ENCODE results near the gene RPN1. TPM values are rescaled to one million over a fixed set of nuclear protein-coding genes. Genes with fewer than 3 reads are reported as not detected.

Gene RPN1
- total RNA-seq, 1 donor from 2014 or later = 500 TPM

GRCh38 chr3:128653383-128653992 lies 2.9 kb upstream of the RPN1 start:
- peak in 1 of 2 donors; percentile 75 for DNase-seq (ENCODE audit: low read depth in 2 of 2)

- DNase-seq (ENCODE audit: low read depth in 2 of 2) = peak in 1 of 2 donors; percentile 17
Observed at GRCh38 chr3:128648940-128649663, 1.5 kb downstream of the RPN1 start.

DNA sequence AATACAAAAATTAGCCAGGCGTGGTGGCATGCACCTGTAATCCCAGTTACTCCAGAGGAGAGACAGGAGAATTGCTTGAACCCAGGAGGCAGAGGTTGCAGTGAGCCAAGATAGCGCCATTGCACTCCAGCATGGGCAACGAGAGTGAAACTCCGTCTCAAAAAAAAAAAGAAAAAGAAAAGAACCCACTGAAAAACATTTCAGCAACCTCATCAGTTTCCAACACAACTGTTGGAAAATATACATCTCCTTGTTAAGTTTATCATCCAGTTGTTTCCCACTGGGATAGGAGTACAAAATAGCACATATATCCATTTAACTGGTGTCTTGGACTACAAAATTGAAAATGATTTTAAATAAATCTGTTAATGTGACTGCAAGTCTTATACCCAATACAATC lies 2.2 kb downstream of the RPN1 start:
- no peak for DNase-seq (ENCODE audit: low read depth in 2 of 2)

- DNase-seq (ENCODE audit: low read depth in 2 of 2) = no peak
Observed at GRCh38 chr3:128647307-128647706, 3.3 kb downstream of the RPN1 start.

GRCh38 chr3:128634075-128634611 lies 16.5 kb downstream of the RPN1 start:
- no peak for DNase-seq (ENCODE audit: low read depth in 2 of 2)

DNA sequence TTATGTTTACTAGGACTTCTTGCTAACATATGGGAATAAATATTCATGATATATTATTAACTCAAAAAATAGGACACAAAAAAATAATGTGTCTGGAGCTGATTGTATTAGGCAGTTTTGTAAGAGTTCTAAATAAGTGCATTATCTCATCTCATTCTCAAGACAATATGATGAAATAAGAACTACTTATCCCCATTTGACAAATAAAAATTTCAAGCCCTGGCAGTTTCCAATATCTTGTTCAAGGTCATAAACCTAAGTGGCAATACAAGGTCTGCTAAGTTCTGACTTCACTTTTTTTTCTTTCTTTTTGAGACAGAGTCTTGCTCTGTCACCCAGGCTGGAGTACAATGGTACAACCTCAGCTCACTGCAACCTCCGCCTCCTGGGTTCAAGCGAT lies 18.3 kb downstream of the RPN1 start:
- no peak for DNase-seq (ENCODE audit: low read depth in 2 of 2)

GRCh38 chr3:128629936-128630335 lies 20.7 kb downstream of the RPN1 start:
- DNase-seq (ENCODE audit: low read depth in 2 of 2) = peak in 1 of 2 donors; percentile 55

GRCh38 chr3:128625409-128625945 lies 25.1 kb downstream of the RPN1 start:
- no peak for DNase-seq (ENCODE audit: low read depth in 2 of 2)

GRCh38 chr3:128624526-128625138 lies 26.0 kb downstream of the RPN1 start:
- peak in 1 of 2 donors; percentile 19 for DNase-seq (ENCODE audit: low read depth in 2 of 2)

- peak; percentile 68 to 93 for DNase-seq (ENCODE audit: low read depth in 2 of 2)
Observed at GRCh38 chr3:128623762-128624176, 26.8 kb downstream of the RPN1 start.

DNA sequence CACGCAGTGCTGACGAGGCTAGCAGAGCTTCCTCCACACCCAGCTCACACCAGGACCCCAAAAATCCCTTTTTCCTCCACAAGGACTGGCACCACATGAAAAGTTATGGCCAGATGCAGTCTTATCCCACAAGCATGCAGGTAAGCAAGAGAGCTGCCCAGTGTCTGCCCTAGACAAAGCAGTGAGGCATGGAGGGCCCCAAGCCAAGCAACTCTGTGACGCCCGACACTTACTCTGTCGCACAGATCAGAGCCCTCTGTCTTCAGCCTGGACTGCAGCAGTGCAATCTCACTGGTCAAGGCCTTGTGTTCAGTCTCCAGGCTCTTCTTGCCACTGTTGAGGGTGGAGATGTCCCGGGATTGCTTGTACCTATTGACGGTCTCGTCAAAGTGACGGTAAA lies 28.7 kb downstream of the RPN1 start:
- no peak for DNase-seq (ENCODE audit: low read depth in 2 of 2)

DNA sequence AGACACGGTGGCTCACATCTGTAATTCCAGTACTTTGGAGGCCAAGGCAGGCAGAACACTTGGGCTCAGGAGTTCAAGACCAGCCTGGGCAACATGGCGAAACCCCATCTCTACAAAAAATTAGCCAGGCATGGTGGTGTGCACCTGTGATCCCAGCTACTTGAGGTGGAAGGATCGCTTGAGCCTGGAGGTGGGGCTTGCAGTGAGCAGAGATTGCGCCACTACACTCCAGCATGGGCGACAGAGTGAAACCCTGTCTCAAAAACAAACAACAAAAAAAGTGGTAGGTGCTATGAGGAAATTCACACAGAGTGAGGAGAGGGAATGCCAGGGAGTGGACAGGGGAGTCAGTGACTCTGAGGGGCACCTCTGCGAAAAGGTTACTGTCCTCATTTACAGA lies 29.4 kb downstream of the RPN1 start:
- no peak for DNase-seq (ENCODE audit: low read depth in 2 of 2)

DNA sequence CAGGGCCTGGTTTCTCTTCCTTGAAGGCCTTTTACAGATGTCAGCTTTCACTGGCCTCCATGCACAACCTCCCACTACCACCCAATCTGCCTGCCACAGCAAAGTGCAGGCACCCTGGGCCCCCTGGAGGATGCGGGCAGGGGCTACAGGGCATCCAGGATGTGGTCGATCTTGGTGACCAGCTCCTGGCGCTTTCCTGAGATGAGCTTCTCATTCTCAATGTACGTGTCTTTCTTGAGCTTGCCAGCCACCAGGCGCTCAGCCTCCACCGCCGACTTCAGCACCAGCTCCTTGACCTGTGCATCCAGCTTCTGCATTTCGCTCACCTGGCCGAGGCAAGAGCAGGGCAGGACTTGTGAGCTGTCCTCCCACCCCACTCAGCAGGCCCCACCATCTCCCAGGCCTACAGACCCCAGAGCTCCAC lies 30.3 kb downstream of the RPN1 start:
- DNase-seq (ENCODE audit: low read depth in 2 of 2) = no peak

GRCh38 chr3:128619146-128619890 lies 31.3 kb downstream of the RPN1 start:
- peak; percentile 65 to 92 for DNase-seq (ENCODE audit: low read depth in 2 of 2)

GRCh38 chr3:128618398-128618726 lies 32.3 kb downstream of the RPN1 start:
- DNase-seq (ENCODE audit: low read depth in 2 of 2) = no peak

DNA sequence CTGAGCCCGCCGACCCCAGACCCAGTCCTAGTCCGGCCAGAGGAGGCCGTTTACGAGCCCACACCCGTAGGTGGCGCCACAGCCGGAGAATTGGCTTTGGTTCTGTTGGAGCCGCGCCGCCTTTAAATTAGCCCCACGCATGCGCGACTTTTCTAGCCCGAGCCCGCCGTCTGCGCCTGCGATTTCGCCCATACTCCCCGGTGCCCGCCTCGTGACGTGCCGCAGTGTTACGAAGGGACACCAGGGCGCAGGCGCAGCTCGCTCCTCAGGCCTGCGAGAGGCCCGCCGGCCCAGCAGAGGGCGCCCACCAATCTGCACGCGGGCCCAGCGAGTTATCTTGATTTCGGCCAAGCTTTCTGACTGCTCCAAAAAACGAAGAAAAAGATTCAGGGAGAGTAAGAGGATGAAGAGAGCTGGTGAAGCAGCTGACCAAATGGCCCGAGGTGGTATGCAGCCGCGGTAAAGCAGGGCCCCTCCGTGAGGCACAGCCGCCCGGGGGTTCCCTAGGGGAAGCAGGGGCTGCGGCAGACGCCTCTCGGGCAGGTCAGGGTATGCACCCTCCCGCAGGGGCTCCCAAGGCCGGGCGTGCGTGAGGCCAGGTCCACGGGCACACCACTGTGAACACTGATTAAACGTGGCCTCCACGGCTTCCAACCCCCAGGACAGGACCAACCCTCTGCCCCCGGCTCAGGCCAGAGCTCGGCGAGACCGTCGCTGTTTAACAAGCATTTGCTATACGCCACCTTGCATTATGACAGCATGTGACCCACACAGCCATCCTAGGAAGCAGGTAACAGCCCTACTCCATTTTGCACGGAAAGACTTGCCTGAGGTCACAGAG lies 32.8 kb downstream of the RPN1 start:
- peak; percentile 98 to 99 for DNase-seq (ENCODE audit: low read depth in 2 of 2)

GRCh38 chr3:128617270-128617556 lies 33.4 kb downstream of the RPN1 start:
- DNase-seq (ENCODE audit: low read depth in 2 of 2) = no peak

DNA sequence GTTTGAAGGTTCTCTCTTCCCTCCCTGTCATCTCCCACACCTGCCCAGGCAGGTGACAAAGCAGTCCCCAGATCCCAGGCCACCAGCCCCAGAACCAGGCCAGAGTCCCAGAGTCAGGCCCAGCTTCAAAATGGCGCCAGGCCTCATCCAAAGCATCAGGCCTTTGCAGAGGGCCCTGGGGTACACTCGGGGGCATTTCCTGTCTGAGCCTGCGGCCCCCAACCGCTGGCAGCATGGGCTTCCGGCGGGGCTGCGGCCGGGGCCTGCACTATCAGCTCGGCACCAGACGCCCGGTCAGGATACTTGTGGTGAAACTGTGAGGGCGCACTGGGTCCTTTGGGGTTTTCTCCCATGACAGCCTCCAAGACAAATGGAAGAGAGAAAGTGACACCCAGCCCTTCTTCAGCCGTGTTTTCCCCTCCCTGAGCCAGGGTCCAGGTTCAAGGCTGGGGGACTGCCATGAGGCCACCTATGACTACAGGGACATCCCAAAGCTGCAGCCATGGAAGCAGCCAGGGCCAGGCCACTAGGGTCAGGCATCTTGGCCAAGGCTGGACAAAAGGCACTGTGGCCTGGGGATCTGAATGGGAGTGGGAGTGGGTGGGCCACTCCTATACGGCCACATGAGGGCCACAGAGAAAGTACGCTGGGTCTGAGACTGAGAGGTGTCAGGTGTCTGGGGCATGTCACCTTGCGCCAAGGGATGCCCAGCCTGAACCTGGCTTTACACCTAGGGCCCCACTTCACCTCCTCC lies 33.9 kb downstream of the RPN1 start:
- no peak for DNase-seq (ENCODE audit: low read depth in 2 of 2)

GRCh38 chr3:128614076-128614475 lies 36.5 kb downstream of the RPN1 start:
- DNase-seq (ENCODE audit: low read depth in 2 of 2) = no peak
